Astrocyte (in vitro differentiated cells and primary cell): ENCODE measurements around the gene ST6GALNAC2.

ENCODE experiments used
- EZH2 ChIP-seq: IDR thresholded peaks from 2 replicates; pipeline ENCODE4 v1.6.1; 2012; ENCODE audit warnings: mild to moderate bottlenecking, low read length, inconsistent platforms; ENCODE audit not compliant: insufficient read depth
- TF ChIP-seq, protein P1 (sequence below): IDR thresholded peaks from 2 replicates; pipeline ENCODE4 v1.5.1; 2011; ENCODE audit warnings: low read depth, mild to moderate bottlenecking, inconsistent platforms, low read length, moderate library complexity; ENCODE audit not compliant: insufficient read depth

GRCh38 chr17:76566988-76567431, 18.6 kb downstream of the ST6GALNAC2 start:
- TF ChIP-seq, protein P1, sequence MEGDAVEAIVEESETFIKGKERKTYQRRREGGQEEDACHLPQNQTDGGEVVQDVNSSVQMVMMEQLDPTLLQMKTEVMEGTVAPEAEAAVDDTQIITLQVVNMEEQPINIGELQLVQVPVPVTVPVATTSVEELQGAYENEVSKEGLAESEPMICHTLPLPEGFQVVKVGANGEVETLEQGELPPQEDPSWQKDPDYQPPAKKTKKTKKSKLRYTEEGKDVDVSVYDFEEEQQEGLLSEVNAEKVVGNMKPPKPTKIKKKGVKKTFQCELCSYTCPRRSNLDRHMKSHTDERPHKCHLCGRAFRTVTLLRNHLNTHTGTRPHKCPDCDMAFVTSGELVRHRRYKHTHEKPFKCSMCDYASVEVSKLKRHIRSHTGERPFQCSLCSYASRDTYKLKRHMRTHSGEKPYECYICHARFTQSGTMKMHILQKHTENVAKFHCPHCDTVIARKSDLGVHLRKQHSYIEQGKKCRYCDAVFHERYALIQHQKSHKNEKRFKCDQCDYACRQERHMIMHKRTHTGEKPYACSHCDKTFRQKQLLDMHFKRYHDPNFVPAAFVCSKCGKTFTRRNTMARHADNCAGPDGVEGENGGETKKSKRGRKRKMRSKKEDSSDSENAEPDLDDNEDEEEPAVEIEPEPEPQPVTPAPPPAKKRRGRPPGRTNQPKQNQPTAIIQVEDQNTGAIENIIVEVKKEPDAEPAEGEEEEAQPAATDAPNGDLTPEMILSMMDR = no peak
- TF ChIP-seq EZH2 = no peak
